SK-N-SH treated with all-trans-retinoic acid at 6 μM for 48 hours (cell line): ENCODE results near the gene KCNB1.
"Not testable (repeated sequence)": the region's sequence is repeated elsewhere in the genome, so short reads cannot be mapped to it uniquely, and the experiment has no call there.

Experiments
- ATAC-seq: fragments of 200-7000 bp; cut with Tn5 transposase; 3 replicates; pipeline ENCODE4 v1.9.1; 2020; ENCODE audit warnings: mild to moderate bottlenecking, moderate library complexity
- BACH2 ChIP-seq: fragments of 250-450 bp; sonication (Bioruptor Pico); IDR thresholded peaks from 2 replicates; pipeline ENCODE4 v1.9.0; 2021; ENCODE audit warnings: mild to moderate bottlenecking, borderline replicate concordance
- CREB5 ChIP-seq: fragments of 250-450 bp; sonication (Bioruptor Pico); IDR thresholded peaks from 2 replicates; pipeline ENCODE4 v1.5.1; 2020; ENCODE audit warnings: low read depth, mild to moderate bottlenecking, moderate library complexity
- CSRNP3 ChIP-seq: fragments of 250-450 bp; sonication (Bioruptor Pico); IDR thresholded peaks from 2 replicates; pipeline ENCODE4 v1.5.1; 2021; ENCODE audit warnings: mild to moderate bottlenecking, moderate library complexity
- GLIS3 ChIP-seq: fragments of 250-450 bp; sonication (Bioruptor Pico); IDR thresholded peaks from 2 replicates; pipeline ENCODE4 v1.5.0; 2020; ENCODE audit warnings: mild to moderate bottlenecking, moderate library complexity
- ISL1 ChIP-seq: fragments of 250-450 bp; sonication (Bioruptor Pico); IDR thresholded peaks from 2 replicates; pipeline ENCODE4 v2.1.2; 2022; ENCODE audit warnings: mild to moderate bottlenecking, moderate library complexity
- OSR1 ChIP-seq: fragments of 250-450 bp; sonication (Bioruptor Pico); IDR thresholded peaks from 2 replicates; pipeline ENCODE4 v1.8.0; 2022; ENCODE audit warnings: moderate library complexity, mild to moderate bottlenecking, inconsistent platforms
- POU6F1 ChIP-seq: fragments of 250-450 bp; sonication (Bioruptor Pico); IDR thresholded peaks from 2 replicates; pipeline ENCODE4 v1.8.0; 2021; ENCODE audit warnings: low read depth, mild to moderate bottlenecking, moderate library complexity, borderline replicate concordance
- RARB ChIP-seq: fragments of 250-450 bp; sonication (Bioruptor Pico); IDR thresholded peaks from 2 replicates; pipeline ENCODE4 v1.8.0; 2021; ENCODE audit warnings: mild to moderate bottlenecking, moderate library complexity
- SNAI2 ChIP-seq: fragments of 250-450 bp; sonication (Bioruptor Pico); IDR thresholded peaks from 2 replicates; pipeline ENCODE4 v1.5.0; 2020; ENCODE audit warnings: mild to moderate bottlenecking, moderate library complexity
- ZC3H10 ChIP-seq: fragments of 250-450 bp; sonication (Bioruptor Pico); IDR thresholded peaks from 2 replicates; pipeline ENCODE4 v1.5.1; 2021; ENCODE audit warnings: mild to moderate bottlenecking, moderate library complexity
- ZFP3 ChIP-seq: fragments of 250-450 bp; sonication (Bioruptor Pico); IDR thresholded peaks from 2 replicates; pipeline ENCODE4 v1.5.0; 2020; ENCODE audit warnings: mild to moderate bottlenecking, moderate library complexity
- ZFP30 ChIP-seq: fragments of 450-650 bp; formaldehyde crosslinking; IDR thresholded peaks from 2 replicates; pipeline ENCODE4 v1.5.0; 2022; ENCODE audit warnings: mild to moderate bottlenecking, moderate library complexity
- ZNF565 ChIP-seq: fragments of 450-650 bp; formaldehyde crosslinking; conservative IDR thresholded peaks from 2 replicates; pipeline ENCODE4 v1.5.0; 2020; ENCODE audit warnings: low read depth, mild to moderate bottlenecking, moderate library complexity
- ZNF70 ChIP-seq: fragments of 450-650 bp; formaldehyde crosslinking; IDR thresholded peaks from 2 replicates; pipeline ENCODE4 v1.5.0; 2020; ENCODE audit warnings: mild to moderate bottlenecking, moderate library complexity
- ZNF8 ChIP-seq: fragments of 450-650 bp; formaldehyde crosslinking; IDR thresholded peaks from 2 replicates; pipeline ENCODE4 v1.5.0; 2020; ENCODE audit warnings: mild to moderate bottlenecking, moderate library complexity
- TF ChIP-seq, protein P1 (sequence below): fragments of 250-450 bp; sonication (Bioruptor Pico); IDR thresholded peaks from 2 replicates; pipeline ENCODE4 v1.5.0; 2020; ENCODE audit warnings: mild to moderate bottlenecking, moderate library complexity

Gene KCNB1

GRCh38 chr20:49412254-49412653 lies 70.2 kb downstream of the KCNB1 start:
- no peak for TF ChIP-seq BACH2
- TF ChIP-seq CSRNP3: no peak
- no peak for TF ChIP-seq ZNF8 (CRISPR knock-in tag)
- no peak for TF ChIP-seq ZC3H10
- no peak for TF ChIP-seq ZFP30 (CRISPR knock-in tag)
- TF ChIP-seq ZFP3 (CRISPR knock-in tag): no peak
- no peak for TF ChIP-seq POU6F1
- no peak for TF ChIP-seq ZNF565 (CRISPR knock-in tag)
- no peak for TF ChIP-seq RARB
- no peak for TF ChIP-seq SNAI2 (CRISPR knock-in tag)
- no peak for TF ChIP-seq OSR1 (CRISPR knock-in tag)
- no peak for TF ChIP-seq GLIS3 (CRISPR knock-in tag)
- no peak for TF ChIP-seq ZNF70
- ATAC-seq: no peak

- no peak for ATAC-seq
- no peak for TF ChIP-seq ZNF8 (CRISPR knock-in tag)
- TF ChIP-seq ZNF70: no peak
- TF ChIP-seq, protein P1, sequence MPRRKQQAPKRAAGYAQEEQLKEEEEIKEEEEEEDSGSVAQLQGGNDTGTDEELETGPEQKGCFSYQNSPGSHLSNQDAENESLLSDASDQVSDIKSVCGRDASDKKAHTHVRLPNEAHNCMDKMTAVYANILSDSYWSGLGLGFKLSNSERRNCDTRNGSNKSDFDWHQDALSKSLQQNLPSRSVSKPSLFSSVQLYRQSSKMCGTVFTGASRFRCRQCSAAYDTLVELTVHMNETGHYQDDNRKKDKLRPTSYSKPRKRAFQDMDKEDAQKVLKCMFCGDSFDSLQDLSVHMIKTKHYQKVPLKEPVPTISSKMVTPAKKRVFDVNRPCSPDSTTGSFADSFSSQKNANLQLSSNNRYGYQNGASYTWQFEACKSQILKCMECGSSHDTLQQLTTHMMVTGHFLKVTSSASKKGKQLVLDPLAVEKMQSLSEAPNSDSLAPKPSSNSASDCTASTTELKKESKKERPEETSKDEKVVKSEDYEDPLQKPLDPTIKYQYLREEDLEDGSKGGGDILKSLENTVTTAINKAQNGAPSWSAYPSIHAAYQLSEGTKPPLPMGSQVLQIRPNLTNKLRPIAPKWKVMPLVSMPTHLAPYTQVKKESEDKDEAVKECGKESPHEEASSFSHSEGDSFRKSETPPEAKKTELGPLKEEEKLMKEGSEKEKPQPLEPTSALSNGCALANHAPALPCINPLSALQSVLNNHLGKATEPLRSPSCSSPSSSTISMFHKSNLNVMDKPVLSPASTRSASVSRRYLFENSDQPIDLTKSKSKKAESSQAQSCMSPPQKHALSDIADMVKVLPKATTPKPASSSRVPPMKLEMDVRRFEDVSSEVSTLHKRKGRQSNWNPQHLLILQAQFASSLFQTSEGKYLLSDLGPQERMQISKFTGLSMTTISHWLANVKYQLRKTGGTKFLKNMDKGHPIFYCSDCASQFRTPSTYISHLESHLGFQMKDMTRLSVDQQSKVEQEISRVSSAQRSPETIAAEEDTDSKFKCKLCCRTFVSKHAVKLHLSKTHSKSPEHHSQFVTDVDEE: no peak
- no peak for TF ChIP-seq ISL1 (CRISPR knock-in tag)
- TF ChIP-seq ZNF565 (CRISPR knock-in tag): no peak
- no peak for TF ChIP-seq ZFP30 (CRISPR knock-in tag)
- TF ChIP-seq POU6F1: no peak
- TF ChIP-seq OSR1 (CRISPR knock-in tag): no peak
- TF ChIP-seq, all 23 proteins: peak for 0
These were observed 71.1 kb downstream of the KCNB1 start for GRCh38 chr20:49411221-49411925.

DNA sequence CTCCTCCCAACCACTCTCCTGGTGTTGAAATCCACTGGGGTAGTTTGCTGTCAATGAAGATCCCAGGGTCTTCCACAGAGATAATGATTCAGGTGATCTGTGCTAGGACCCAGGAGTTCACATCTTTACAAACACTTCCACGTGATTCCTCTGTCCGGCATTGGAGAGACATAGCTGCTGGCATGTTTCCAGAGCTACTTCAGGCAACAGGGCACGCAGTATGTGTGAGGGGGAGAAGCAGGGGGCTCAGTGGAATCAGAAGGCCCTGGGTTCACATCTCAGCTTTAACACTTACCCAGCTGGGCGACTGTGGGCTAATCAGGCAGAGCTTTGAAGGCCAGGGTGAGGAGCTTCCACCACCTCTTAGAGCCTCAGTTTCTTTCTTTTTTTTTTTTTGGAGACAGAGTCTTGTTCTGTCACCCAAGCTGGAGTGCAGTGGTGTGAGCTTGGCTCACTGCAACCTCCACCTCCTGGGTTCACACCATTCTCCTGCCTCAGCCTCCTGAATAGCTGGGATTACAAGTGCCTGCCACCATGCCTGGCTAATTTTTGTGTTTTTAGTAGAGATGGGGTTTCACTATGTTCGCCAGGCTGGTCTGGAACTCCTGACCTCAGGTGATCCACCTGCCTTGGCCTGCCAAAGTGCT lies 72.4 kb downstream of the KCNB1 start:
- not testable (repeated sequence) for ATAC-seq

- TF ChIP-seq CREB5 (no peak), GLIS3 (CRISPR knock-in tag) (no peak), BACH2 (no peak), ZNF565 (CRISPR knock-in tag) (no peak), ISL1 (CRISPR knock-in tag) (no peak), ZNF70 (no peak)
- ATAC-seq: no peak
These were observed 73.0 kb downstream of the KCNB1 start for GRCh38 chr20:49409302-49409974.
